Measurements from ENCODE around the gene ANKRD17. TPM values are rescaled to one million over a fixed set of nuclear protein-coding genes. Genes with fewer than 3 reads are reported as not detected.

Gene ANKRD17
- total RNA-seq, 6 experiments from 2014 or later, result 25.1 to 34.0 (median 28.1) TPM

- Histone ChIP-seq H3K27me3 (no peaks in the 10 kb centered on the region), H3K4me1 (no peaks in the 10 kb centered on the region), H3K4me3 (no peak overlapping the region), H3K27ac (no peak overlapping the region), H3K9me3 (no peaks in the 10 kb centered on the region), H3K36me3 (peaks cover 0 to 38% (median 11%) of the 10 kb centered on the region in 4 donors)
- ATAC-seq, result peak in 1 of 4 donors; percentile 38
- intact Hi-C loops (cut with DNase I), result no loop called here
- 77% methylated on average over 1 of the region's 1 CpG for WGBS (ENCODE audit: insufficient coverage, low coverage, low lambda C conversion rate, missing lambda C conversion rate)
- DNase-seq, result no peak
- TF ChIP-seq POLR2A (IDR thresholded peaks at IDR 0.05), result no peak
- TF ChIP-seq CTCF (IDR thresholded peaks at IDR 0.05), result no peak
Measured at GRCh38 chr4:73152893-73153292, 105.7 kb downstream of the ANKRD17 start.

GRCh38 chr4:73142995-73143547, 115.5 kb downstream of the ANKRD17 start:
- Histone ChIP-seq H3K4me3 (no peak overlapping the region), H3K27me3 (no peaks in the 10 kb centered on the region), H3K4me1 (no peaks in the 10 kb centered on the region), H3K36me3 (peaks cover 5 to 77% (median 33%) of the 10 kb centered on the region in 4 donors), H3K9me3 (no peaks in the 10 kb centered on the region), H3K27ac (no peak overlapping the region)
- WGBS (ENCODE audit: insufficient coverage, low coverage, low lambda C conversion rate, missing lambda C conversion rate), result 94% methylated on average over 4 of the region's 4 CpGs
- TF ChIP-seq POLR2A (IDR thresholded peaks at IDR 0.05), result no peak
- peak in 3 of 4 donors; percentile 23 to 33 (median 33) for TF ChIP-seq CTCF (IDR thresholded peaks at IDR 0.05)
- DNase-seq (no peak), ATAC-seq (no peak)
- intact Hi-C loops (cut with DNase I), result no loop called here

GRCh38 chr4:73139991-73140390, 118.6 kb downstream of the ANKRD17 start:
- TF ChIP-seq POLR2A (IDR thresholded peaks at IDR 0.05) (no peak), CTCF (IDR thresholded peaks at IDR 0.05) (no peak)
- DNase-seq, result no peak

GRCh38 chr4:73139245-73139644, 119.4 kb downstream of the ANKRD17 start:
- H3K9me3 ChIP-seq, result no peaks in the 10 kb centered on the region
- no peak overlapping the region for H3K27ac ChIP-seq
- H3K4me1 ChIP-seq, result no peaks in the 10 kb centered on the region
- ATAC-seq (peak in 1 of 4 donors; percentile 25), DNase-seq (no peak)
- no peak overlapping the region for H3K4me3 ChIP-seq
- intact Hi-C loops (cut with DNase I), result no loop called here
- H3K27me3 ChIP-seq, result no peaks in the 10 kb centered on the region
- peaks cover 0 to 56% (median 33%) of the 10 kb centered on the region in 4 donors for H3K36me3 ChIP-seq
- no peak for TF ChIP-seq POLR2A (IDR thresholded peaks at IDR 0.05)
- TF ChIP-seq CTCF (IDR thresholded peaks at IDR 0.05), result no peak
- WGBS (ENCODE audit: insufficient coverage, low coverage, low lambda C conversion rate, missing lambda C conversion rate), result 95% methylated on average over 2 of the region's 3 CpGs

More at GRCh38 chr4:73139991-73140390, 118.6 kb downstream of the ANKRD17 start:
- Histone ChIP-seq H3K4me1 (no peaks in the 10 kb centered on the region), H3K36me3 (peaks cover 3 to 57% (median 32%) of the 10 kb centered on the region in 4 donors), H3K27me3 (no peaks in the 10 kb centered on the region), H3K27ac (no peak overlapping the region), H3K9me3 (no peaks in the 10 kb centered on the region), H3K4me3 (no peak overlapping the region)
- intact Hi-C loops (cut with DNase I), result no loop called here
- no peak for ATAC-seq
- 87% methylated on average over 2 of the region's 2 CpGs for WGBS (ENCODE audit: insufficient coverage, low coverage, low lambda C conversion rate, missing lambda C conversion rate)

Data from right lobe of liver (tissue), 6 donors.